ENCODE data around the gene SPATA45.

Gene SPATA45

GRCh38 chr1:212847549-212847948 is at the start of gene SPATA45:
TSS of gene SPATA45 (minus strand) at chr1:212847649. CDS start at chr1:212836149, 11,500 bp downstream.
- TF ChIP-seq YY1 (IDR thresholded peaks at IDR 0.05; ENCODE audit: insufficient read depth, insufficient read length) (no peak), ZNF274 (IDR thresholded peaks at IDR 0.05; ENCODE audit: low read depth, low read length) (no peak), SUZ12 (IDR thresholded peaks at IDR 0.05; ENCODE audit: extremely low read depth, insufficient read depth, insufficient read length) (no peak)
- no peak for DNase-seq (ENCODE audit: low read depth, low spot score)
- H3K4me1 ChIP-seq (ENCODE audit: insufficient read depth, insufficient read length): no peaks in the 10 kb centered on the region
- H3K9ac ChIP-seq (ENCODE audit: insufficient read length, low read depth): no peak within 1 kb of the TSS
- H3K4me3 ChIP-seq (ENCODE audit: insufficient read length, low read depth): no peak within 1 kb of the TSS
- H3K36me3 ChIP-seq (ENCODE audit: insufficient read depth, insufficient read length, low read length): no peaks in the 10 kb centered on the region
- H3K27me3 ChIP-seq (ENCODE audit: insufficient read depth, insufficient read length): no peaks in the 10 kb centered on the region
- H3K9me3 ChIP-seq (ENCODE audit: insufficient read depth, low read length): peaks cover 9% of the 10 kb centered on the region; the same call in 1 of the 2 replicates

- Histone ChIP-seq H3K36me3 (ENCODE audit: insufficient read depth, insufficient read length, low read length) (peaks cover 84% of the 10 kb centered on the region), H3K9ac (ENCODE audit: insufficient read length, low read depth) (no peak overlapping the region), H3K4me1 (ENCODE audit: insufficient read depth, insufficient read length) (no peaks in the 10 kb centered on the region), H3K27me3 (ENCODE audit: insufficient read depth, insufficient read length) (no peaks in the 10 kb centered on the region), H3K9me3 (ENCODE audit: insufficient read depth, low read length) (no peaks in the 10 kb centered on the region), H3K4me3 (ENCODE audit: insufficient read length, low read depth) (no peak overlapping the region)
- DNase-seq (ENCODE audit: low read depth, low spot score): no peak
- TF ChIP-seq SUZ12 (IDR thresholded peaks at IDR 0.05; ENCODE audit: extremely low read depth, insufficient read depth, insufficient read length) (no peak), YY1 (IDR thresholded peaks at IDR 0.05; ENCODE audit: insufficient read depth, insufficient read length) (no peak), ZNF274 (IDR thresholded peaks at IDR 0.05; ENCODE audit: low read depth, low read length) (no peak)
Measured at GRCh38 chr1:212892108-212892507, 44.7 kb upstream of the SPATA45 start.

GRCh38 chr1:212884592-212884991 is 37.1 kb upstream of the SPATA45 start:
- Histone ChIP-seq H3K27me3 (ENCODE audit: insufficient read depth, insufficient read length) (no peaks in the 10 kb centered on the region), H3K4me3 (ENCODE audit: insufficient read length, low read depth) (no peak overlapping the region), H3K9me3 (ENCODE audit: insufficient read depth, low read length) (no peaks in the 10 kb centered on the region), H3K4me1 (ENCODE audit: insufficient read depth, insufficient read length) (no peaks in the 10 kb centered on the region), H3K36me3 (ENCODE audit: insufficient read depth, insufficient read length, low read length) (peaks cover 81% of the 10 kb centered on the region), H3K9ac (ENCODE audit: insufficient read length, low read depth) (no peak overlapping the region)
- no peak for DNase-seq (ENCODE audit: low read depth, low spot score)
- no peak for TF ChIP-seq YY1 (IDR thresholded peaks at IDR 0.05; ENCODE audit: insufficient read depth, insufficient read length)
- no peak for TF ChIP-seq ZNF274 (IDR thresholded peaks at IDR 0.05; ENCODE audit: low read depth, low read length)
- no peak for TF ChIP-seq SUZ12 (IDR thresholded peaks at IDR 0.05; ENCODE audit: extremely low read depth, insufficient read depth, insufficient read length)

GRCh38 chr1:212879947-212880690 is 32.7 kb upstream of the SPATA45 start:
- Histone ChIP-seq H3K9me3 (ENCODE audit: insufficient read depth, low read length) (no peaks in the 10 kb centered on the region), H3K4me3 (ENCODE audit: insufficient read length, low read depth) (no peak overlapping the region), H3K36me3 (ENCODE audit: insufficient read depth, insufficient read length, low read length) (peaks cover 60% of the 10 kb centered on the region), H3K4me1 (ENCODE audit: insufficient read depth, insufficient read length) (no peaks in the 10 kb centered on the region), H3K9ac (ENCODE audit: insufficient read length, low read depth) (no peak overlapping the region), H3K27me3 (ENCODE audit: insufficient read depth, insufficient read length) (no peaks in the 10 kb centered on the region)
- no peak for TF ChIP-seq SUZ12 (IDR thresholded peaks at IDR 0.05; ENCODE audit: extremely low read depth, insufficient read depth, insufficient read length)
- TF ChIP-seq YY1 (IDR thresholded peaks at IDR 0.05; ENCODE audit: insufficient read depth, insufficient read length): no peak
- no peak for DNase-seq (ENCODE audit: low read depth, low spot score)

GRCh38 chr1:212878418-212878817 is 31.0 kb upstream of the SPATA45 start:
- no peak for DNase-seq (ENCODE audit: low read depth, low spot score)
- Histone ChIP-seq H3K4me3 (ENCODE audit: insufficient read length, low read depth) (no peak overlapping the region), H3K9me3 (ENCODE audit: insufficient read depth, low read length) (no peaks in the 10 kb centered on the region), H3K27me3 (ENCODE audit: insufficient read depth, insufficient read length) (no peaks in the 10 kb centered on the region), H3K36me3 (ENCODE audit: insufficient read depth, insufficient read length, low read length) (peaks cover 59% of the 10 kb centered on the region), H3K4me1 (ENCODE audit: insufficient read depth, insufficient read length) (no peaks in the 10 kb centered on the region), H3K9ac (ENCODE audit: insufficient read length, low read depth) (no peak overlapping the region)
- TF ChIP-seq ZNF274 (IDR thresholded peaks at IDR 0.05; ENCODE audit: low read depth, low read length): no peak
- no peak for TF ChIP-seq SUZ12 (IDR thresholded peaks at IDR 0.05; ENCODE audit: extremely low read depth, insufficient read depth, insufficient read length)
- no peak for TF ChIP-seq YY1 (IDR thresholded peaks at IDR 0.05; ENCODE audit: insufficient read depth, insufficient read length)

GRCh38 chr1:212873518-212873917 is 26.1 kb upstream of the SPATA45 start:
- no peak for DNase-seq (ENCODE audit: low read depth, low spot score)
- TF ChIP-seq ZNF274 (IDR thresholded peaks at IDR 0.05; ENCODE audit: low read depth, low read length) (no peak), YY1 (IDR thresholded peaks at IDR 0.05; ENCODE audit: insufficient read depth, insufficient read length) (no peak), SUZ12 (IDR thresholded peaks at IDR 0.05; ENCODE audit: extremely low read depth, insufficient read depth, insufficient read length) (no peak)
- no peaks in the 10 kb centered on the region for H3K27me3 ChIP-seq (ENCODE audit: insufficient read depth, insufficient read length)
- no peaks in the 10 kb centered on the region for H3K4me1 ChIP-seq (ENCODE audit: insufficient read depth, insufficient read length)
- H3K4me3 ChIP-seq (ENCODE audit: insufficient read length, low read depth): no peak overlapping the region
- peaks cover 71% of the 10 kb centered on the region for H3K36me3 ChIP-seq (ENCODE audit: insufficient read depth, insufficient read length, low read length)
- no peaks in the 10 kb centered on the region for H3K9me3 ChIP-seq (ENCODE audit: insufficient read depth, low read length)
- no peak overlapping the region for H3K9ac ChIP-seq (ENCODE audit: insufficient read length, low read depth)

- Histone ChIP-seq H3K27me3 (ENCODE audit: insufficient read depth, insufficient read length) (no peaks in the 10 kb centered on the region), H3K4me3 (ENCODE audit: insufficient read length, low read depth) (no peak overlapping the region), H3K36me3 (ENCODE audit: insufficient read depth, insufficient read length, low read length) (peaks cover 72% of the 10 kb centered on the region), H3K4me1 (ENCODE audit: insufficient read depth, insufficient read length) (no peaks in the 10 kb centered on the region), H3K9me3 (ENCODE audit: insufficient read depth, low read length) (no peaks in the 10 kb centered on the region), H3K9ac (ENCODE audit: insufficient read length, low read depth) (no peak overlapping the region)
- TF ChIP-seq SUZ12 (IDR thresholded peaks at IDR 0.05; ENCODE audit: extremely low read depth, insufficient read depth, insufficient read length): no peak
- TF ChIP-seq YY1 (IDR thresholded peaks at IDR 0.05; ENCODE audit: insufficient read depth, insufficient read length): no peak
- no peak for TF ChIP-seq ZNF274 (IDR thresholded peaks at IDR 0.05; ENCODE audit: low read depth, low read length)
- DNase-seq (ENCODE audit: low read depth, low spot score): no peak
Measured at GRCh38 chr1:212871976-212872375, 24.5 kb upstream of the SPATA45 start.

All from NT2/D1 (cell line).